Measurements from ENCODE around the gene CD3E.

DNA sequence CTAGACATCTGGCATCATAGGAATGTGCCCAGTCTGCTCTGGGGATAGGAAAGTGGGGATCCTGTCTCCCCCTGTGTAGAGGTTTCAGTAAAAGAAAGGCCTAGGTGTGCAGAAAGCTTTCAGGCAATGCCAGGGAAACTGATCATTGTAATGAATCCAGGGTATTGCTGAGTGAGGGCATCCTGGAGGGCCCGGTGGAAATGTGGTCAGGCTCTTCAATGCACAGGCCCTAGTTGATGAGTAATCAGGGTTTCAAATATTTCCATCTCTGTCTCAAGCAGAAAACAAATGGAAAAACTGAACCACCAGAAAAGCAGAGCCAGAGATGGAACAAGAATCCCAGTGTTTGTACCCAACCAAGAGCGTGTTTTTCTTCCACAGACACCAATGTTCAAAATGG lies 2.0 kb downstream of the CD3E start:
- TF ChIP-seq, protein P1, sequence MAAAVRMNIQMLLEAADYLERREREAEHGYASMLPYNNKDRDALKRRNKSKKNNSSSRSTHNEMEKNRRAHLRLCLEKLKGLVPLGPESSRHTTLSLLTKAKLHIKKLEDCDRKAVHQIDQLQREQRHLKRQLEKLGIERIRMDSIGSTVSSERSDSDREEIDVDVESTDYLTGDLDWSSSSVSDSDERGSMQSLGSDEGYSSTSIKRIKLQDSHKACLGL (CRISPR knock-in tag; IDR thresholded peaks at IDR 0.05; ENCODE audit: borderline replicate concordance, poor library complexity, severe bottlenecking): no peak
- TF ChIP-seq POLR2AphosphoS5 (IDR thresholded peaks at IDR 0.05; ENCODE audit: control insufficient read depth, insufficient read depth, low read depth, low read length) (no peak), HDAC8 (tag; IDR thresholded peaks at IDR 0.05) (no peak), ZNF124 (CRISPR knock-in tag; IDR thresholded peaks at IDR 0.05) (no peak)
- TF ChIP-seq, protein P2, sequence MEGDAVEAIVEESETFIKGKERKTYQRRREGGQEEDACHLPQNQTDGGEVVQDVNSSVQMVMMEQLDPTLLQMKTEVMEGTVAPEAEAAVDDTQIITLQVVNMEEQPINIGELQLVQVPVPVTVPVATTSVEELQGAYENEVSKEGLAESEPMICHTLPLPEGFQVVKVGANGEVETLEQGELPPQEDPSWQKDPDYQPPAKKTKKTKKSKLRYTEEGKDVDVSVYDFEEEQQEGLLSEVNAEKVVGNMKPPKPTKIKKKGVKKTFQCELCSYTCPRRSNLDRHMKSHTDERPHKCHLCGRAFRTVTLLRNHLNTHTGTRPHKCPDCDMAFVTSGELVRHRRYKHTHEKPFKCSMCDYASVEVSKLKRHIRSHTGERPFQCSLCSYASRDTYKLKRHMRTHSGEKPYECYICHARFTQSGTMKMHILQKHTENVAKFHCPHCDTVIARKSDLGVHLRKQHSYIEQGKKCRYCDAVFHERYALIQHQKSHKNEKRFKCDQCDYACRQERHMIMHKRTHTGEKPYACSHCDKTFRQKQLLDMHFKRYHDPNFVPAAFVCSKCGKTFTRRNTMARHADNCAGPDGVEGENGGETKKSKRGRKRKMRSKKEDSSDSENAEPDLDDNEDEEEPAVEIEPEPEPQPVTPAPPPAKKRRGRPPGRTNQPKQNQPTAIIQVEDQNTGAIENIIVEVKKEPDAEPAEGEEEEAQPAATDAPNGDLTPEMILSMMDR (IDR thresholded peaks at IDR 0.05 in 2 of 3, conservative IDR thresholded peaks at IDR 0.05 in 1 of 3; ENCODE audit: insufficient read depth in 2 of 3, low read depth in 1 of 3, low read length in 3 of 3): no peak

All from K562 (cell line).